ENCODE data around the gene RXFP3. TPM values are rescaled to one million over a fixed set of nuclear protein-coding genes. Genes with fewer than 3 reads are reported as not detected.

RXFP3 gene
- total RNA-seq, 1 donor from 2014 or later, result not detected

GRCh38 chr5:33981408-33982162, 45.4 kb downstream of the RXFP3 start:
- H3K4me1 ChIP-seq (ENCODE audit: insufficient read depth, low read length), result no peaks in the 10 kb centered on the region
- H3K27me3 ChIP-seq (ENCODE audit: insufficient read depth, low read length), result no peaks in the 10 kb centered on the region
- H4K20me1 ChIP-seq (ENCODE audit: insufficient read depth, low read length), result no peaks in the 10 kb centered on the region
- Mint-ChIP-seq H3K27ac (ENCODE audit: unreplicated experiment) (no peak overlapping the region), H3K36me3 (ENCODE audit: low read depth, unreplicated experiment) (no peaks in the 10 kb centered on the region), H3K9me3 (ENCODE audit: unreplicated experiment) (no peaks in the 10 kb centered on the region), H3K27me3 (ENCODE audit: low read depth, unreplicated experiment) (no peaks in the 10 kb centered on the region), H3K4me3 (ENCODE audit: unreplicated experiment) (no peak overlapping the region), H3K4me1 (ENCODE audit: low read depth, unreplicated experiment) (peaks cover 2% of the 10 kb centered on the region)
- H3K4me2 ChIP-seq (ENCODE audit: low read length), result no peak overlapping the region
- no peak overlapping the region for H3K9ac ChIP-seq (ENCODE audit: low read length)
- no peak overlapping the region for H2AFZ ChIP-seq (ENCODE audit: low read depth, low read length)
- H3K79me2 ChIP-seq (ENCODE audit: insufficient read depth, low read length), result no peaks in the 10 kb centered on the region
- H3K36me3 ChIP-seq (ENCODE audit: insufficient read depth, low read length), result no peaks in the 10 kb centered on the region
- TF ChIP-seq EZH2 (IDR thresholded peaks at IDR 0.05; ENCODE audit: insufficient read depth, low read length) (no peak), CTCF (IDR thresholded peaks at IDR 0.05; ENCODE audit: insufficient read depth, low read depth, low read length) (no peak)
- H3K27ac ChIP-seq (ENCODE audit: low read depth, low read length), result no peak overlapping the region
- H3K9me3 ChIP-seq (ENCODE audit: insufficient read depth, low read depth, low read length), result peaks cover 3% of the 10 kb centered on the region
- FAIRE-seq (no peak), DNase-seq (ENCODE audit: low read depth) (peak; percentile 24)
- no peak overlapping the region for H3K4me3 ChIP-seq (ENCODE audit: insufficient read depth, low read depth, low read length)

- Mint-ChIP-seq H3K4me3 (ENCODE audit: unreplicated experiment) (no peak overlapping the region), H3K36me3 (ENCODE audit: low read depth, unreplicated experiment) (peaks cover 11% of the 10 kb centered on the region), H3K4me1 (ENCODE audit: low read depth, unreplicated experiment) (peaks cover 2% of the 10 kb centered on the region), H3K9me3 (ENCODE audit: unreplicated experiment) (no peaks in the 10 kb centered on the region), H3K27ac (ENCODE audit: unreplicated experiment) (peak overlapping the region; percentile 21), H3K27me3 (ENCODE audit: low read depth, unreplicated experiment) (no peaks in the 10 kb centered on the region)
- Histone ChIP-seq H3K9me3 (ENCODE audit: insufficient read depth, low read depth, low read length) (peaks cover 3% of the 10 kb centered on the region), H4K20me1 (ENCODE audit: insufficient read depth, low read length) (no peaks in the 10 kb centered on the region), H2AFZ (ENCODE audit: low read depth, low read length) (no peak overlapping the region), H3K4me3 (ENCODE audit: insufficient read depth, low read depth, low read length) (no peak overlapping the region), H3K79me2 (ENCODE audit: insufficient read depth, low read length) (no peaks in the 10 kb centered on the region), H3K4me2 (ENCODE audit: low read length) (no peak overlapping the region), H3K9ac (ENCODE audit: low read length) (no peak overlapping the region), H3K36me3 (ENCODE audit: insufficient read depth, low read length) (peaks cover 8% of the 10 kb centered on the region), H3K27me3 (ENCODE audit: insufficient read depth, low read length) (no peaks in the 10 kb centered on the region), H3K27ac (ENCODE audit: low read depth, low read length) (no peak overlapping the region), H3K4me1 (ENCODE audit: insufficient read depth, low read length) (no peaks in the 10 kb centered on the region)
- no peak for DNase-seq (ENCODE audit: low read depth)
- FAIRE-seq, result no peak
- TF ChIP-seq CTCF (IDR thresholded peaks at IDR 0.05; ENCODE audit: insufficient read depth, low read depth, low read length) (no peak), EZH2 (IDR thresholded peaks at IDR 0.05; ENCODE audit: insufficient read depth, low read length) (no peak)
These were observed 48.0 kb downstream of the RXFP3 start for GRCh38 chr5:33984178-33984577.

GRCh38 chr5:33984671-33985124, 48.5 kb downstream of the RXFP3 start, which contains the start of gene SLC45A2:
Gene SLC45A2 (minus strand): TSS chr5:33984693. CDS start chr5:33984583, 110 bp downstream.
- H3K27ac ChIP-seq (ENCODE audit: low read depth, low read length), result no peak within 1 kb of the TSS
- H3K4me1 ChIP-seq (ENCODE audit: insufficient read depth, low read length), result no peaks in the 10 kb centered on the region
- H3K9me3 ChIP-seq (ENCODE audit: insufficient read depth, low read depth, low read length), result peaks cover 3% of the 10 kb centered on the region
- H3K9me3 Mint-ChIP-seq (ENCODE audit: unreplicated experiment), result no peaks in the 10 kb centered on the region
- H3K27ac Mint-ChIP-seq (ENCODE audit: unreplicated experiment), result peak within 1 kb of the TSS; percentile 21
- no peak within 1 kb of the TSS for H3K4me2 ChIP-seq (ENCODE audit: low read length)
- no peak within 1 kb of the TSS for H2AFZ ChIP-seq (ENCODE audit: low read depth, low read length)
- H3K9ac ChIP-seq (ENCODE audit: low read length), result no peak within 1 kb of the TSS
- H3K4me3 Mint-ChIP-seq (ENCODE audit: unreplicated experiment), result no peak within 1 kb of the TSS
- no peaks in the 10 kb centered on the region for H3K27me3 ChIP-seq (ENCODE audit: insufficient read depth, low read length)
- FAIRE-seq (peak; percentile 68), DNase-seq (ENCODE audit: low read depth) (peak; percentile 40)
- H3K36me3 Mint-ChIP-seq (ENCODE audit: low read depth, unreplicated experiment), result peaks cover 14% of the 10 kb centered on the region
- no peaks in the 10 kb centered on the region for H3K27me3 Mint-ChIP-seq (ENCODE audit: low read depth, unreplicated experiment)
- H3K36me3 ChIP-seq (ENCODE audit: insufficient read depth, low read length), result peaks cover 8% of the 10 kb centered on the region
- H3K4me1 Mint-ChIP-seq (ENCODE audit: low read depth, unreplicated experiment), result peaks cover 5% of the 10 kb centered on the region
- no peaks in the 10 kb centered on the region for H4K20me1 ChIP-seq (ENCODE audit: insufficient read depth, low read length)
- no peak within 1 kb of the TSS for H3K4me3 ChIP-seq (ENCODE audit: insufficient read depth, low read depth, low read length)
- TF ChIP-seq EZH2 (IDR thresholded peaks at IDR 0.05; ENCODE audit: insufficient read depth, low read length) (no peak), CTCF (IDR thresholded peaks at IDR 0.05; ENCODE audit: insufficient read depth, low read depth, low read length) (no peak)
- H3K79me2 ChIP-seq (ENCODE audit: insufficient read depth, low read length), result no peaks in the 10 kb centered on the region

Measured in astrocyte (in vitro differentiated cells and primary cell).